PFSK-1 (cell line): ENCODE data around the gene SRGAP3.

Experiments used
- FOXP2 ChIP-seq: optimal IDR thresholded peaks from 2 replicates; pipeline ENCODE3; 2011; ENCODE audit warnings: borderline replicate concordance, control low read depth, inconsistent platforms; ENCODE audit not compliant: insufficient read depth; ENCODE audit errors: extremely low read length, extremely low read depth
- POLR2AphosphoS5 ChIP-seq: IDR thresholded peaks from 2 replicates; pipeline ENCODE4 v1.6.1; 2012; ENCODE audit warnings: low read depth, mild to moderate bottlenecking, control low read depth, low read length, moderate library complexity
- REST ChIP-seq, 2 experiments: IDR thresholded peaks; 2 replicates each; pipeline versions ENCODE4 v1.6.1 to v1.8.0; 2011 to 2012; ENCODE audit warnings: low read depth in 2 of 2, low read length in 2 of 2, control low read depth in 1 of 2, inconsistent platforms in 1 of 2, mild to moderate bottlenecking in 1 of 2, moderate library complexity in 1 of 2; ENCODE audit not compliant: insufficient read depth in 1 of 2
- SIN3A ChIP-seq: IDR thresholded peaks from 2 replicates; pipeline ENCODE4 v1.6.1; 2012; ENCODE audit warnings: mild to moderate bottlenecking, low read length, moderate library complexity, borderline replicate concordance; ENCODE audit not compliant: insufficient read depth
- TAF1 ChIP-seq: IDR thresholded peaks from 2 replicates; pipeline ENCODE4 v1.6.1; 2012; ENCODE audit warnings: low read length, control low read depth, borderline replicate concordance; ENCODE audit not compliant: insufficient read depth

SRGAP3 gene

GRCh38 chr3:8968375-8968882, 281.0 kb downstream of the SRGAP3 start:
- TF ChIP-seq TAF1 (no peak), REST (IDR thresholded peaks at IDR 0.05; ENCODE audit: insufficient read depth in 1 of 2, low read depth in 2 of 2, low read length in 2 of 2) (no peak), FOXP2 (no peak), SIN3A (no peak), POLR2AphosphoS5 (no peak)

GRCh38 chr3:8967553-8967952, 281.9 kb downstream of the SRGAP3 start:
- TF ChIP-seq POLR2AphosphoS5 (no peak), TAF1 (no peak), FOXP2 (no peak), REST (IDR thresholded peaks at IDR 0.05; ENCODE audit: insufficient read depth in 1 of 2, low read depth in 2 of 2, low read length in 2 of 2) (no peak), SIN3A (no peak)

- TF ChIP-seq TAF1: no peak
- no peak for TF ChIP-seq SIN3A
- no peak for TF ChIP-seq POLR2AphosphoS5
- TF ChIP-seq REST (IDR thresholded peaks at IDR 0.05; ENCODE audit: insufficient read depth in 1 of 2, low read depth in 2 of 2, low read length in 2 of 2): no peak
- no peak for TF ChIP-seq FOXP2
Observed at GRCh38 chr3:8966820-8967348, 282.6 kb downstream of the SRGAP3 start.

GRCh38 chr3:8966150-8966819, 283.2 kb downstream of the SRGAP3 start:
- no peak for TF ChIP-seq SIN3A
- TF ChIP-seq FOXP2: no peak
- no peak for TF ChIP-seq POLR2AphosphoS5
- no peak for TF ChIP-seq REST (IDR thresholded peaks at IDR 0.05; ENCODE audit: insufficient read depth in 1 of 2, low read depth in 2 of 2, low read length in 2 of 2)
- TF ChIP-seq TAF1: no peak
